ENCODE measurements around the gene HDAC6. TPM values are rescaled to one million over a fixed set of nuclear protein-coding genes. Genes with fewer than 3 reads are reported as not detected.

HDAC6 gene
- total RNA-seq = 100 to 1,000 TPM in 1 of 4 donors, 10 to 100 TPM in 3; 80.4 to 124 (median 90.5) TPM

- Histone ChIP-seq H3K36me3 (no peaks in the 10 kb centered on the region), H3K4me1 (peaks cover 0 to 4% of the 10 kb centered on the region in 2 donors), H3K27ac (peak within 1 kb of the TSS; percentile 81 to 97 (median 88)), H3K27me3 (no peaks in the 10 kb centered on the region), H3K4me3 (replicated peaks in 1 of 3) (peak within 1 kb of the TSS; percentile 39 to 53 (median 52)), H3K9me3 (no peaks in the 10 kb centered on the region)
- intact Hi-C loops (cut with DNase I) = no loop called here
- peak; percentile 97 for DNase-seq
- 0 to 1% methylated on average over 19 to 37 of the region's 89 CpGs for WGBS, 2 donors
- TF ChIP-seq CTCF (IDR thresholded peaks at IDR 0.05) (no peak), POLR2A (IDR thresholded peaks at IDR 0.05) (peak in 1 of 2 donors; percentile 53)
Observed at GRCh38 chrX:48801280-48802088, at the start of gene HDAC6. Gene HDAC6, plus strand, starts transcription at chrX:48802067. Its CDS starts 626 bp downstream, at chrX:48802693.

GRCh38 chrX:48752498-48752897, 49.4 kb upstream of the HDAC6 start:
- Histone ChIP-seq H3K4me3 (replicated peaks in 1 of 3) (no peak overlapping the region), H3K9me3 (no peaks in the 10 kb centered on the region), H3K4me1 (no peaks in the 10 kb centered on the region), H3K27me3 (no peaks in the 10 kb centered on the region), H3K27ac (no peak overlapping the region), H3K36me3 (no peaks in the 10 kb centered on the region)
- no peak for DNase-seq
- intact Hi-C loops (cut with DNase I) = no loop called here
- 60 to 74% methylated on average over 6 to 7 of the region's 7 CpGs for WGBS, 2 donors
- TF ChIP-seq POLR2A (IDR thresholded peaks at IDR 0.05) (no peak), CTCF (IDR thresholded peaks at IDR 0.05) (no peak)

- DNase-seq = no peak
- Histone ChIP-seq H3K4me1 (no peaks in the 10 kb centered on the region), H3K27me3 (no peaks in the 10 kb centered on the region), H3K4me3 (replicated peaks in 1 of 3) (no peak overlapping the region), H3K9me3 (no peaks in the 10 kb centered on the region), H3K27ac (no peak overlapping the region), H3K36me3 (no peaks in the 10 kb centered on the region)
- TF ChIP-seq POLR2A (IDR thresholded peaks at IDR 0.05) = no peak
- TF ChIP-seq CTCF (IDR thresholded peaks at IDR 0.05) = no peak
- 74 to 83% methylated on average over 1 to 6 of the region's 8 CpGs for WGBS, 2 donors
- intact Hi-C loops (cut with DNase I) = no loop called here
Observed at GRCh38 chrX:48753708-48754228, 48.1 kb upstream of the HDAC6 start.

GRCh38 chrX:48754238-48754637, 47.6 kb upstream of the HDAC6 start:
- H3K27ac ChIP-seq = no peak overlapping the region
- DNase-seq = no peak
- WGBS, 2 donors = 71 to 80% methylated on average over 1 to 5 of the region's 8 CpGs
- H3K4me1 ChIP-seq = no peaks in the 10 kb centered on the region
- no peaks in the 10 kb centered on the region for H3K27me3 ChIP-seq
- TF ChIP-seq POLR2A (IDR thresholded peaks at IDR 0.05) (no peak), CTCF (IDR thresholded peaks at IDR 0.05) (no peak)
- no peak overlapping the region for H3K4me3 ChIP-seq (replicated peaks in 1 of 3)
- no peaks in the 10 kb centered on the region for H3K9me3 ChIP-seq
- no peaks in the 10 kb centered on the region for H3K36me3 ChIP-seq
- intact Hi-C loops (cut with DNase I) = no loop called here
